CD14-positive monocyte (primary cell): ENCODE data around the gene MX2. TPM values are rescaled to one million over a fixed set of nuclear protein-coding genes. Genes with fewer than 3 reads are reported as not detected.
A peak's percentile ranks its signal among the peaks of the same experiment; 100 is the strongest.

Source experiments
- DNase-seq, 3 donors: peaks; one replicate each; pipeline ENCODE4 v3.0.0-alpha.2; 2011 to 2022
- H2AFZ ChIP-seq: 2 replicates; pipeline ENCODE4 v1.6.0; 2012; ENCODE audit warnings: mild to moderate bottlenecking, low read depth, low read length, inconsistent platforms; ENCODE audit not compliant: insufficient read depth, poor library complexity, severe bottlenecking
- H3K27ac ChIP-seq, 2 donors: 1 replicate in 1 of 2; 2 replicates in 1 of 2; pipeline ENCODE4 v1.5.1; 2012 to 2013; ENCODE audit warnings: low read length in 2 of 2, control low read depth in 1 of 2, inconsistent platforms in 1 of 2, low read depth in 1 of 2, mild to moderate bottlenecking in 1 of 2
- H3K27me3 ChIP-seq, 2 donors: one replicate each; pipeline versions ENCODE4 v1.6.0 to v1.6.1; 2011 to 2013; ENCODE audit warnings: low read length in 2 of 2; ENCODE audit not compliant: control insufficient read depth in 2 of 2, insufficient read depth in 2 of 2
- H3K36me3 ChIP-seq, 2 donors: replicated peaks in 1 of 2; 1 replicate in 1 of 2; 2 replicates in 1 of 2; pipeline versions ENCODE4 v1.5.1 to v1.6.1; 2012 to 2013; ENCODE audit warnings: low read length in 2 of 2, control low read depth in 1 of 2, inconsistent platforms in 1 of 2, mild to moderate bottlenecking in 1 of 2; ENCODE audit not compliant: insufficient read depth in 2 of 2, control insufficient read depth in 1 of 2
- H3K4me1 ChIP-seq, 2 donors: 1 replicate in 1 of 2; 2 replicates in 1 of 2; pipeline versions ENCODE4 v1.5.1 to v1.6.1; 2012 to 2013; ENCODE audit warnings: low read length in 2 of 2, control low read depth in 1 of 2, inconsistent platforms in 1 of 2, mild to moderate bottlenecking in 1 of 2, moderate library complexity in 1 of 2; ENCODE audit not compliant: insufficient read depth in 2 of 2, control insufficient read depth in 1 of 2
- H3K4me2 ChIP-seq: replicated peaks from 2 replicates; pipeline ENCODE3; 2012; ENCODE audit warnings: low read length, moderate library complexity, mild to moderate bottlenecking; ENCODE audit not compliant: poor library complexity, severe bottlenecking; ENCODE audit errors: extremely low read depth
- H3K4me3 ChIP-seq, 3 experiments: fragments of 200-600 bp in 1 of 3; sonication (generic) in 1 of 3; replicated peaks in 1 of 3; 1 replicate in 2 of 3; 2 replicates in 1 of 3; pipeline ENCODE4 v1.5.1; 2011 to 2013; ENCODE audit warnings: low read length in 3 of 3, mild to moderate bottlenecking in 3 of 3, control low read depth in 2 of 3, low read depth in 2 of 3, inconsistent platforms in 1 of 3, moderate library complexity in 1 of 3
- H3K79me2 ChIP-seq: 2 replicates; pipeline ENCODE4 v1.6.0; 2012; ENCODE audit warnings: mild to moderate bottlenecking, control low read depth, inconsistent platforms, low read length, moderate library complexity; ENCODE audit not compliant: insufficient read depth
- H3K9ac ChIP-seq: 2 replicates; pipeline ENCODE4 v1.6.0; 2017; ENCODE audit warnings: low read length, mild to moderate bottlenecking; ENCODE audit not compliant: insufficient read depth, poor library complexity, severe bottlenecking
- H3K9me3 ChIP-seq, 2 donors: replicated peaks in 1 of 2; 1 replicate in 1 of 2; 2 replicates in 1 of 2; pipeline versions ENCODE4 v1.5.1 to v1.6.1; 2012 to 2013; ENCODE audit warnings: low read length in 2 of 2, control low read depth in 1 of 2; ENCODE audit not compliant: control insufficient read depth in 1 of 2, insufficient read depth in 1 of 2
- H4K20me1 ChIP-seq: 2 replicates; pipeline ENCODE4 v1.6.0; 2012; ENCODE audit warnings: mild to moderate bottlenecking, low read length, control low read depth, moderate library complexity; ENCODE audit not compliant: insufficient read depth
- H3K27ac Mint-ChIP-seq, 7 donors: one replicate each; pipeline ENCODE4 v1.8.0; 2020; ENCODE audit warnings: mild to moderate bottlenecking in 7 of 7, mixed read lengths in 7 of 7, moderate library complexity in 6 of 7, inconsistent platforms in 2 of 7
- H3K27me3 Mint-ChIP-seq, 3 donors: one replicate each; pipeline ENCODE4 v1.8.0; 2021 to 2022; ENCODE audit warnings: low read depth in 3 of 3, mild to moderate bottlenecking in 3 of 3, mixed read lengths in 3 of 3, moderate library complexity in 3 of 3, inconsistent platforms in 1 of 3
- H3K36me3 Mint-ChIP-seq, 2 donors: one replicate each; pipeline ENCODE4 v1.8.0; 2020; ENCODE audit warnings: mixed read lengths in 2 of 2, inconsistent platforms in 1 of 2, mild to moderate bottlenecking in 1 of 2
- H3K4me1 Mint-ChIP-seq: one replicate; pipeline ENCODE4 v1.8.0; 2020; ENCODE audit warnings: mild to moderate bottlenecking, mixed read lengths
- H3K4me3 Mint-ChIP-seq, 2 donors: one replicate each; pipeline ENCODE4 v1.8.0; 2020; ENCODE audit warnings: mild to moderate bottlenecking in 2 of 2, mixed read lengths in 2 of 2, moderate library complexity in 1 of 2
- H3K9me3 Mint-ChIP-seq, 7 donors: one replicate each; pipeline ENCODE4 v1.8.0; 2020 to 2022; ENCODE audit warnings: mixed read lengths in 7 of 7, mild to moderate bottlenecking in 6 of 7, moderate library complexity in 6 of 7, inconsistent platforms in 2 of 7
- CTCF ChIP-seq: fragments of 200-600 bp; IDR thresholded peaks from one replicate; pipeline ENCODE4 v1.8.0; 2022; ENCODE audit warnings: antibody characterized with exemption, mild to moderate bottlenecking
- WGBS: methylation state at CpG from one replicate; pipeline ENCODE4 v1.1.5; 2013; ENCODE audit warnings: missing lambda C conversion rate; ENCODE audit not compliant: insufficient coverage; 5-methylcytosine and 5-hydroxymethylcytosine counted together
- intact Hi-C, 2 donors: fragments of 100-400 bp; cut with micrococcal nuclease; formaldehyde crosslinking; loops; one replicate each; pipeline versions ENCODE4 v1.15.0 to v1.15.1; 2023
- polyA plus RNA-seq, 3 donors: library from polyadenylated mRNA; depleted of rRNA in 1 of 3; unstranded in 2 of 3; stranded (reverse) in 1 of 3; fragments of 300-500 nt in 2 of 3; fragments of >200 nt in 1 of 3; fragmentation: Illumina TruSeq in 2 of 3; gene quantifications; 1 replicate in 2 of 3; 2 replicates in 1 of 3; pipeline ENCODE4 v1.2.3, GENCODE V29; 2012 to 2021

Gene MX2
- polyA plus RNA-seq, 3 donors, result 43.1 to 79.4 (median 50.3) TPM

- H3K27ac Mint-ChIP-seq, result peak overlapping the region; percentile 0 to 92 (median 83)
- peaks cover 0 to under 1% of the 10 kb centered on the region in 2 donors for H3K9me3 ChIP-seq
- H3K9me3 Mint-ChIP-seq, result peaks cover 0 to 12% (median 2%) of the 10 kb centered on the region in 7 donors
- no peaks in the 10 kb centered on the region for H3K79me2 ChIP-seq
- H3K36me3 Mint-ChIP-seq, result peaks cover 86 to 93% of the 10 kb centered on the region in 2 donors
- peaks cover 0 to 3% (median under 1%) of the 10 kb centered on the region in 3 donors for H3K27me3 Mint-ChIP-seq
- H3K4me1 Mint-ChIP-seq, result peaks cover 36% of the 10 kb centered on the region
- no peak for TF ChIP-seq CTCF
- H3K4me2 ChIP-seq, result peak overlapping the region; percentile 48
- H2AFZ ChIP-seq, result no peak overlapping the region
- no peak overlapping the region for H3K9ac ChIP-seq
- whole genome bisulfite sequencing, result 0% methylated on average over 1 of the region's 6 CpGs
- H4K20me1 ChIP-seq, result no peaks in the 10 kb centered on the region
- peak overlapping the region; percentile 17 to 70 for H3K4me3 Mint-ChIP-seq
- intact Hi-C loops, result no loop called here
- H3K4me1 ChIP-seq, result peaks cover 22 to 37% of the 10 kb centered on the region in 2 donors
- H3K27me3 ChIP-seq, result no peaks in the 10 kb centered on the region
- H3K27ac ChIP-seq, result peak overlapping the region; percentile 43 to 65
- peak overlapping the region in 1 of 3 experiments; percentile 13 for H3K4me3 ChIP-seq
- DNase-seq, result peak; percentile 56 to 85 (median 67)
- peaks cover 72 to 84% of the 10 kb centered on the region in 2 donors for H3K36me3 ChIP-seq
Observed at GRCh38 chr21:41406340-41406739, 44.5 kb downstream of the MX2 start.

GRCh38 chr21:41407541-41408460, 46.0 kb downstream of the MX2 start:
- no peak overlapping the region for H3K4me2 ChIP-seq
- H3K79me2 ChIP-seq, result no peaks in the 10 kb centered on the region
- TF ChIP-seq CTCF, result no peak
- peaks cover 58 to 70% of the 10 kb centered on the region in 2 donors for H3K36me3 ChIP-seq
- Mint-ChIP-seq H3K27ac (no peak overlapping the region), H3K9me3 (peaks cover 3 to 15% (median 7%) of the 10 kb centered on the region in 7 donors), H3K36me3 (peaks cover 72 to 79% of the 10 kb centered on the region in 2 donors), H3K4me3 (no peak overlapping the region), H3K27me3 (peaks cover 0 to 3% (median 0%) of the 10 kb centered on the region in 3 donors), H3K4me1 (peaks cover 41% of the 10 kb centered on the region)
- H3K27ac ChIP-seq, result no peak overlapping the region
- H3K9me3 ChIP-seq, result peaks cover 2 to 3% of the 10 kb centered on the region in 2 donors
- H2AFZ ChIP-seq, result no peak overlapping the region
- intact Hi-C loops, result no loop called here
- DNase-seq, result no peak
- no peaks in the 10 kb centered on the region for H3K27me3 ChIP-seq
- 100% methylated on average over 18 of the region's 24 CpGs for WGBS
- no peaks in the 10 kb centered on the region for H4K20me1 ChIP-seq
- H3K4me3 ChIP-seq, result no peak overlapping the region
- H3K9ac ChIP-seq, result no peak overlapping the region
- H3K4me1 ChIP-seq, result peaks cover 24 to 40% of the 10 kb centered on the region in 2 donors
